Astrocyte of the spinal cord (primary cell): Measurements from ENCODE around the gene KIR2DL4.
"Not testable (repeated sequence)": the region's sequence is repeated elsewhere in the genome, so short reads cannot be mapped to it uniquely, and the experiment has no call there.

Source experiments
- DNase-seq: peaks from one replicate; pipeline ENCODE4 v3.0.0; 2011; ENCODE audit warnings: low read depth, low spot score
- H3K4me3 ChIP-seq: 2 replicates; pipeline ENCODE4 v1.5.1; 2011; ENCODE audit warnings: low read depth, mild to moderate bottlenecking, low read length, moderate library complexity
- in situ Hi-C: cut with HindIII; loops from 2 replicates; pipeline ENCODE4 v1.10.0; 2017; ENCODE audit warnings: low sequenced_read_pairs
- TF ChIP-seq, protein P1 (sequence below): IDR thresholded peaks from 2 replicates; pipeline ENCODE4 v1.5.1; 2012; ENCODE audit warnings: low read depth, mild to moderate bottlenecking, low read length, inconsistent platforms

The KIR2DL4 gene

DNA sequence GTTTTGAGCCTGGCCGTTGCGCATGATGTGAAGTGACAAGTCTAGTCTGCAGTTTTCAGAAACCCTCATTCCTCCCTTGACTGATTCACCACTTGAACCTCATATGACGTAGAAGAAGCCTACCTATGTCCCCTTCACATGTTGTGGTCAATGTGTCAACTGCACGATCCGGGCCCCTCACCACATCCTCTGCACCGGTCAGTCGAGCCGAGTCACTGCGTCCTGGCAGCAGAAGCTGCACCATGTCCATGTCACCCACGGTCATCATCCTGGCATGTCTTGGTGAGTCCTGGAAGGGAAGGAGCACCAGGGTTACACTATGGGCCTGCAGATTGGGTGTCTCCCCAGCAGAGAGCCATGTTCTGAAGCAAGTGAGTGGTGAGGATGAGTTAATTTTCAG, at the start of gene KIR2DL4:
Gene KIR2DL4, plus strand, starts transcription at position 201 of the 400 bp plus-strand sequence. Its CDS starts 42 bp downstream, at position 243.
- H3K4me3 ChIP-seq = no peak within 1 kb of the TSS
- in situ Hi-C loops = no loop called here
- no peak for DNase-seq
- TF ChIP-seq, protein P1, sequence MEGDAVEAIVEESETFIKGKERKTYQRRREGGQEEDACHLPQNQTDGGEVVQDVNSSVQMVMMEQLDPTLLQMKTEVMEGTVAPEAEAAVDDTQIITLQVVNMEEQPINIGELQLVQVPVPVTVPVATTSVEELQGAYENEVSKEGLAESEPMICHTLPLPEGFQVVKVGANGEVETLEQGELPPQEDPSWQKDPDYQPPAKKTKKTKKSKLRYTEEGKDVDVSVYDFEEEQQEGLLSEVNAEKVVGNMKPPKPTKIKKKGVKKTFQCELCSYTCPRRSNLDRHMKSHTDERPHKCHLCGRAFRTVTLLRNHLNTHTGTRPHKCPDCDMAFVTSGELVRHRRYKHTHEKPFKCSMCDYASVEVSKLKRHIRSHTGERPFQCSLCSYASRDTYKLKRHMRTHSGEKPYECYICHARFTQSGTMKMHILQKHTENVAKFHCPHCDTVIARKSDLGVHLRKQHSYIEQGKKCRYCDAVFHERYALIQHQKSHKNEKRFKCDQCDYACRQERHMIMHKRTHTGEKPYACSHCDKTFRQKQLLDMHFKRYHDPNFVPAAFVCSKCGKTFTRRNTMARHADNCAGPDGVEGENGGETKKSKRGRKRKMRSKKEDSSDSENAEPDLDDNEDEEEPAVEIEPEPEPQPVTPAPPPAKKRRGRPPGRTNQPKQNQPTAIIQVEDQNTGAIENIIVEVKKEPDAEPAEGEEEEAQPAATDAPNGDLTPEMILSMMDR = no peak

DNA sequence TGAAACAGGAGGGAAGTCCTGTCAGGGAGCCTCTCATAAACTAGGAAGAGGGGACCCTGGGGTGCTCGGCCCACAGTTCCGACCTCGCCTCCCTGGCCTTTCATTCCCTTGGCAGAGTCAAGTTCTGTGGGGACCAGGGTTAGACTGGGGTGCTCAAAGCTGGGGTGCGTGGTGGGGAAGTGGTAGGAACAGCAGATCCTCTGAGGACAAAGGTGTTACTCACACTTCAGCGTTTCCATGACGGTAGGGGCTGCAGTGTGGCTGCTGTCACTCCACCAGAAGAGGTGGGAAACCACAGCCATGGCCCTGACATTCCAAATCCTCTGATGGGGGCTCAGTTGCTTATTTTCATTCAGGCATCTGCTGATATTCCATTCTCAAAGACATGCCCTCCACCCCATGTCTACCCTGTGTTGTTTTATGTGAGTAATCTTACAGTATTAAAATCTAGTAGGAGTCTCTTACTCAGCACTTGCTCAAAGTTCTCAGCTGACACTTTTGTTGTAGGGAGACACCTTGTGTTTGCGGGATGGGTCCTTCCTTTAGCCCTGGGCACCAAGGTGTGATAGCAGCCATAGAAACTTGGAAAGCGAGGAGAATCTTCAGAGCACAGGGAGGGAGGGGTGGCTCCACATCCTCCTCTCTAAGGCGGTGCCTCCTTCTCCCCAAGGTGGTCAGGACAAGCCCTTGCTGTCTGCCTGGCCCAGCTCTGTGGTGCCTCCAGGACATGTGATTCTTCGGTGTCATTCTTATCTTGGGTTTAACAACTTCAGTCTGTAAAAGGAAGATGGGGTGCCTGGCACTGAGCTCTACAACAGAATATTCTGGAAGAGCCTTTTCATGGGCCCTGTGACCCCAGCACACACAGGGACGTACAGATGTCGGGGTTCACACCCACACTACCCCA, 47.0 kb upstream of the KIR2DL4 start:
- in situ Hi-C loops, H3K4me3 ChIP-seq, DNase-seq: not testable (repeated sequence)

DNA sequence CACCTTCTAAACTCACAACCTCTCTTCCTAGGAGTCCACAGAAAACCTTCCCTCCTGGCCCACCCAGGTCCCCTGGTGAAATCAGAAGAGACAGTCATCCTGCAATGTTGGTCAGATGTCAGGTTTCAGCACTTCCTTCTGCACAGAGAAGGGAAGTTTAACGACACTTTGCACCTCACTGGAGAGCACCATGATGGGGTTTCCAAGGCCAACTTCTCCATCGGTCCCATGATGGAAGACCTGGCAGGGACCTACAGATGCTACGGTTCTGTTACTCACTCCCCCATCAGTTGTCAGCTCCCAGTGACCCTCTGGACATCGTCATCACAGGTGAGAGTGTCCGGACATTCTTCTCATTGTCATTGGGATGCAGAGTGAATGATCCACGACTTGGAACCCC, 44.8 kb upstream of the KIR2DL4 start:
- in situ Hi-C loops, H3K4me3 ChIP-seq, DNase-seq: not testable (repeated sequence)

DNA sequence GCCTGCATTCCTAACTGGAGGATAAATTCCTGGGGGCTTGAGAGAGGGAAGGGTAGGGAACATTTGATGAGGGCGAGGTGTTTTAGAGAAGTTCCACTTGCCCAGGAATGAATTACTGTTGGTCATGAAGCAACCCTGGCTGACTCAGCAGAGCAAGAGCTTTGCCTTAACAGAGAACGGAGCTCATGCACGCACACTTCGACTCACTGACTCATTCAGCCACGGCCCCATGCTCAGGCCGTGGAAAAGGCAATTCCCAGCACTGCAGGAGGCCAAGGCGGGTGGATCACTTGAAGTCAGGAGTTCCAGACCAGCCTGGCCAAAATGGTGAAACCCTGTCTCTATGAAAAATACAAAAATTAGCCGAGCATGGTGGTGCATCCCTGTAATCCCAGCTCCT, 39.2 kb upstream of the KIR2DL4 start:
- DNase-seq, in situ Hi-C loops, H3K4me3 ChIP-seq: not testable (repeated sequence)

DNA sequence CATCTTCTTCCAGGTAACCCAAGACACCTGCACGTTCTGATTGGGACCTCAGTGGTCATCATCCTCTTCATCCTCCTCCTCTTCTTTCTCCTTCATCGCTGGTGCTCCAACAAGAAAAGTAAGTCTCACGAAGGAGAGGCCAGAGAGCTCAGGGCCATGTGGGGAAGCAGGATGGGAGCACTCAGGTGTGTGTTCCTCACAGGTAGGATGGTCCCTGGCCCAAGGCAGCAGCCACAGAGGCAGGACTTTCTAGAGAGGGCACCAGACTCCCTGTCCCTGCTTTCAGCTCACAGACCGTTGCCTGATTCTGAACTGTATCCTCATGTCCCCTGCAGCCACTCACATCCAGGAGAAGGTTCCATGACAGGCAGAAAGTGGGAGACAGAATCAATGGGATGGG, 36.9 kb upstream of the KIR2DL4 start:
- DNase-seq, H3K4me3 ChIP-seq, in situ Hi-C loops: not testable (repeated sequence)

DNA sequence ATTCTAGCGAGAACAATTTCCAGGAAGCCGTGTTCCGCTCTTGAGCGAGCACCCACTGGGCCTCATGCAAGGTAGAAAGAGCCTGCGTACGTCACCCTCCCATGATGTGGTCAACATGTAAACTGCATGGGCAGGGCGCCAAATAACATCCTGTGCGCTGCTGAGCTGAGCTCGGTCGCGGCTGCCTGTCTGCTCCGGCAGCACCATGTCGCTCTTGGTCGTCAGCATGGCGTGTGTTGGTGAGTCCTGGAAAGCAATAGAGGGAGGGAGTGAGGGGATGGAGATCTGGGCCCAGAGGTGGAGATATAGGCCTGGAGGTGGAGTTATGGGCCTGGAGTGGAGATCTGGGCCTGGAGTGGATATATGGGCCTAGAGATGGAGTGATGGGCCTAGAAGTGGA, 33.8 kb upstream of the KIR2DL4 start, which contains the start of gene KIR2DL1:
Gene KIR2DL1, plus strand, starts transcription at position 148 of the 400 bp plus-strand sequence. Its CDS starts 58 bp downstream, at position 206.
- DNase-seq, H3K4me3 ChIP-seq, in situ Hi-C loops: not testable (repeated sequence)

DNA sequence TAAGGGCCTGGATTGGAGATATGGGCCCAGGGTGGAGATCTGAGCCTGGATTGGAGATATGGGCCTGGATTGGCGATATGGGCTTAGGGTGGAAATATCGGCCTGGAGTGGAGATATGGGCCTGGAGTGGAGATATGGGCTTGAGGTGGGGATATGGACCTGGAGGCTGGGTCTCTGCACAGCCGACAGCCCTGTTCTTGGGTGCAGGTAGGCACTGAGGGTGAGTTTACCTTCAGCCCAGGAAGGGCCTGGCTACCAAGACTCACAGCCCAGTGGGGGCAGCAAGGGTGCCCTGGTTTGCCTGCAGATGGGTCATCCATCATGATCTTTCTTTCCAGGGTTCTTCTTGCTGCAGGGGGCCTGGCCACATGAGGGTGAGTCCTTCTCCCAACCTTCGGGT, 32.9 kb upstream of the KIR2DL4 start:
- in situ Hi-C loops, H3K4me3 ChIP-seq, DNase-seq: not testable (repeated sequence)

DNA sequence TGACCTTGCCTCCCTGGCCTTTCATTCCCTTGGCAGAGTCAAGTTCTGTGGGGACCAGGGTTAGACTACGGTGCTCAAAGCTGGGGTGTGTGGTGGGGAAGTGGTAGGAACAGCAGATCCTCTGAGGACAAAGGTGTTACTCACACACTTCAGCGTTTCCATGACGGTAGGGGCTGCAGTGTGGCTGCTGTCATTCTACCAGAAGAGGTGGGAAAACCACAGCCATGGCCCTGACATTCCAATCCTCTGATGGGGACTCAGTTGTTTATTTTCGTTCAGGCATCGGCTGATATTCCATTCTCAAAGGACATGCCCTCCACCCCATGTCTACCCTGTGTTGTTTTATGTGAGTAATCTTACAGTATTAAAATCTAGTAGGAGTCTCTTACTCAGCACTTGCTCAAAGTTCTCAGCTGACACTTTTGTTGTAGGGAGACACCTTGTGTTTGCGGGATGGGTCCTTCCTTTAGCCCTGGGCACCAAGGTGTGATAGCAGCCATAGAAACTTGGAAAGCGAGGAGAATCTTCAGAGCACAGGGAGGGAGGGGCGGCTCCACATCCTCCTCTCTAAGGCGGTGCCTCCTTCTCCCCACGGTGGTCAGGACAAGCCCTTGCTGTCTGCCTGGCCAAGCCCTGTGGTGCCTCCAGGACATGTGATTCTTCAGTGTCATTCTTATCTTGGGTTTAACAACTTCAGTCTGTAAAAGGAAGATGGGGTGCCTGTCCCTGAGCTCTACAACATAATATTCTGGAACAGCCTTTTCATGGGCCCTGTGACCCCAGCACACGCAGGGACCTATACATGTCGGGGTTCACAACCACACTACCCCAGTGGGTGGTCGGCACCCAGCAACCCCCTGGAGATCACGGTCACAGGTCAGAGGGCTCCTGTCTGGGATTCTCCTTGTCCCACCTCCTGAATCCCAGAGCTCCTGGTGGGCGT, 32.1 kb upstream of the KIR2DL4 start:
- in situ Hi-C loops, H3K4me3 ChIP-seq, DNase-seq: not testable (repeated sequence)

DNA sequence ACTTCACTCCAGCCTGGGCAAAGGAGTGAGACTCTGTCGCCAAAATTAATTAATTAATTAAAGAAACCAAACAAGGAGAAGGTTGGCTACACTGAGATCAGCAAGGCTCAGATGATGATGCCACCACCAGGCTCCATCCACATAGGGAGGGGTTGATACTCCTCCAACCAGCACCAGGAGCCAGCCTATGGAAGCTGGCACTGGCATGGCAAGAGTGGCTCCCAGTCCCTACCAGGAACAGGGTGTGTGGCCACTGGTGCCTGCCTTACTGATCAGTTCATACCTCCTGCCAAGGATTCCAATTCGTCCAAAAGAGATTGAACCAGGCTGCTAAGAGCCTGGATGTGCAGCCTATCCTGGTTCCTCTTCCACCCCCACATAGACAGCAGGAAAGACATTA, 30.7 kb upstream of the KIR2DL4 start:
- in situ Hi-C loops, DNase-seq, H3K4me3 ChIP-seq: not testable (repeated sequence)

DNA sequence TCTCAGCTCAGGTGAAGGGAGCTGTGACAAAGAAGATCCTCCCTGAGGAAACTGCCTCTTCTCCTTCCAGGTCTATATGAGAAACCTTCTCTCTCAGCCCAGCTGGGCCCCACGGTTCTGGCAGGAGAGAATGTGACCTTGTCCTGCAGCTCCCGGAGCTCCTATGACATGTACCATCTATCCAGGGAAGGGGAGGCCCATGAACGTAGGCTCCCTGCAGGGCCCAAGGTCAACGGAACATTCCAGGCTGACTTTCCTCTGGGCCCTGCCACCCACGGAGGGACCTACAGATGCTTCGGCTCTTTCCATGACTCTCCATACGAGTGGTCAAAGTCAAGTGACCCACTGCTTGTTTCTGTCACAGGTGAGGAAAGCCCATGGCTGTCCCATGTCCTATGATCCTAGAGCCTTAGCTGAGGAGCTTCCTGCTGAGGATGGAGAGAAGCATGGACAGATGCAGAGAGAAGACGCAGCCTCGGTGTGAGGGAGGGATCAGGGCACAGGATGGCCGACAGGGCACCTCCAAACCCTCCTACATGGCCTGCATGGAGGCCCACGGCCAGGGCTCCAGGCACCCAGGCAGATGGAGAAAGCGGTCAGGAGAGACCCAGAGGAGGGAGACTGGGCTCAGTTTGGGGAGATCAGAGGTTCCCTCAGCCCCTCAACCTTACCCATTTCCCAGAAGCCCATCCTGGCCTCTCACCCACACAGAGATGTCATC, 28.2 kb upstream of the KIR2DL4 start:
- DNase-seq, in situ Hi-C loops, H3K4me3 ChIP-seq: not testable (repeated sequence)

DNA sequence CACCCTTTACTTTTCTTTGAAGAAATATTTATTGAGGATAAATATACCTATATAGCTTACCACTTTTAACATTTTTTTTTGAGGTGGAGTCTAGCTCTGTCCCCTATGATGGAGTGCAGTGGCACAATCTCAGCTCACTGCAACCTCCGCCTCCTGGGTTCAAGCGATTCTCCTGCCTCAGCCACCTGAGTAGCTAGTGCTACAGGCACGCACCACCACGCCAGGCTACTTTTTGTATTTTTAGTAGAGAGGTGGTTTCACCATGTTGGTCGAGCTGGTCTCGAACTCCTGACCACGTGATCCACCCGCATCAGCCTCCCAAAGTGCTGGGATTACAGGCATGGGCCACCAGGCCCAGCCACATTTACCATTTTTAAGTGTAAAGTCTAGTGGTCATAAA, 27.6 kb upstream of the KIR2DL4 start:
- H3K4me3 ChIP-seq, DNase-seq, in situ Hi-C loops: not testable (repeated sequence)

DNA sequence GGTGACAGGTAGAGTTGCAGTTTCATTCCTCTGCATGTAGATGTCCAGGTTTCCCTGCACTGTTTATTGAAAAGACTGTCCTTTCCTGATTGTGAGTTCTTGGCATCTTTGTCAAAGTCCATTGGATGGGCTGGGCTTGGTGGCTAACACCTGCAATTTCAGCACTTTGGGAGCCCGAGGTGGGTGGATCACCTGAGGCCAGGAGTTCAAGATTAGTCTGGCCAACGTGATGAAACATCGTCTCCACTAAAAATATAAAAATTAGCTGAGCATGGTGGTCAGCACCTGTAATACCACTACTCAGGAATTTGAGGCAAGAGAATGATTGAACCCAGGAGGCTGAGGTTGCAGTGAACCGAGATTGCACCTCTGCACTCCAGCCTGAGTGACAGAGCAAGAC, 25.6 kb upstream of the KIR2DL4 start:
- in situ Hi-C loops, H3K4me3 ChIP-seq, DNase-seq: not testable (repeated sequence)

DNA sequence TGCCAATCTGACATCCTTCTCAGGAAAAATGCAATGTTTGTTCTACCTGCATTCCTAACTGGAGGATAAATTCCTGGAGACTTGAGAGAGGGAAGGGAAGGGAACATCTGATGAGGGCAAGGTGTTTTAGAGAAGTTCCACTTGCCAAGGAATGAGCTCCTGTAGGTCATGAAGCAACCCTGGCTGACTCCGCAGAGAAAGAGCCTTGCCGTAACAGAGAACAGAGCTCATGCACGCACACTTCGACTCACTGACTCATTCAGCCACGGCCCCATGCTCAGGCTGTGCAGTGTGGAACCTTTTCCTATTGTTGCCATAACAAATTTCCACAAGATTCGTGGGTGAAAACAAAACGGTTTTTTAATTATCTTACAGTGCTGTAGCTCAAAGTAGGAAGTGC, 24.5 kb upstream of the KIR2DL4 start:
- H3K4me3 ChIP-seq, DNase-seq, in situ Hi-C loops: not testable (repeated sequence)

DNA sequence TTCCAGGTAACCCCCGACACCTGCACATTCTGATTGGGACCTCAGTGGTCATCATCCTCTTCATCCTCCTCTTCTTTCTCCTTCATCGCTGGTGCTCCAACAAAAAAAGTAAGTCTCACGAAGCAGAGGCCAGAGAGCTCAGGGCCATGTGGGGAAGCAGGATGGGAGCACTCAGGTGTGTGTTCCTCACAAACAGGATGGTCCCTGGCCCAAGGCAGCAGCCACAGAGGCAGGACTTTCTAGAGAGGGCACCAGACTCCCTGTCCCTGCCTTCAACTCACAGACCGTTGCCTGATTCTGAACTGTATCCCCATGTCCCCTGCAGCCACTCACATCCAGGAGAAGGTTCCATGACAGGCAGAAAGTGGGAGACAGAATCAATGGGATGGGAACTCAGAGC, 20.5 kb upstream of the KIR2DL4 start:
- DNase-seq, in situ Hi-C loops: not testable (repeated sequence)

DNA sequence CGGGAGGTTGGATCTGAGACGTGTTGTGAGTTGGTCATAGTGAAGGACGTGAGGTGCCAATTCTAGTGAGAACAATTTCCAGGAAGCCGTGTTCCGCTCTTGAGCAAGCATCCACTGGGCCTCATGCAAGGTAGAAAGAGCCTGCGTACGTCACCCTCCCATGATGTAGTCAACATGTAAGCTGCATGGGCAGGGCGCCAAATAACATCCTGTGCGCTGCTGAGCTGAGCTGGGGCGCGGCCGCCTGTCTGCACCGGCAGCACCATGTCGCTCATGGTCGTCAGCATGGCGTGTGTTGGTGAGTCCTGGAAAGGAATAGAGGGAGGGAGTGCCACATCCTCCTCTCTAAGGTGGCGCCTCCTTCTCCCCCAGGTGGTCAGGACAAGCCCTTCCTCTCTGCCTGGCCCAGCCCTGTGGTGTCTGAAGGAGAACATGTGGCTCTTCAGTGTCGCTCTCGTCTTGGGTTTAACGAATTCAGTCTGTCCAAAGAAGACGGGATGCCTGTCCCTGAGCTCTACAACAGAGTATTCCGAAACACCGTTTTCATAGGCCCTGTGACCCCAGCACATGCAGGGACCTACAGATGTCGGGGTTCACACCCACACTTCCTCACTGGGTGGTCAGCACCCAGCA, 17.2 kb upstream of the KIR2DL4 start:
- in situ Hi-C loops, DNase-seq, H3K4me3 ChIP-seq: not testable (repeated sequence)

More for the DNA sequence above, 20.5 kb upstream of the KIR2DL4 start:
- not testable (repeated sequence) for H3K4me3 ChIP-seq
